HEK293 (cell line): ENCODE data around the gene RAP1A.

Experiments used
- CTCF ChIA-PET: fragments of 350-600 bp; formaldehyde crosslinking; extraction: SDS; loops from one replicate; lab custom pipeline; 2021; ENCODE audit warnings: antibody characterized with exemption; lab: Yijun Ruan, JAX
- POLR2A ChIA-PET: fragments of 300-600 bp; formaldehyde crosslinking; extraction: SDS; loops from one replicate; lab custom pipeline; 2020; ENCODE audit warnings: antibody characterized with exemption, inconsistent platforms; lab: Yijun Ruan, JAX
- H3K27ac ChIP-seq: fragments of 200-500 bp; sonication (Bioruptor generic); 2 replicates; pipeline ENCODE4 v1.5.1; 2014; ENCODE audit warnings: low read depth, low read length, control low read depth, inconsistent platforms; ENCODE audit errors: extremely low read depth
- H3K36me3 ChIP-seq, 2 experiments: fragments of 200-500 bp in 1 of 2; sonication (Bioruptor generic) in 1 of 2; 1 replicate in 1 of 2; 2 replicates in 1 of 2; pipeline ENCODE4 v1.5.1; 2014 to 2017; ENCODE audit warnings: inconsistent platforms in 2 of 2, low read length in 2 of 2; ENCODE audit not compliant: control insufficient read depth in 2 of 2, insufficient read depth in 1 of 2
- H3K4me1 ChIP-seq: fragments of 200-500 bp; sonication (Bioruptor generic); 2 replicates; pipeline ENCODE4 v1.5.1; 2014; ENCODE audit warnings: mild to moderate bottlenecking, low read length, inconsistent platforms; ENCODE audit not compliant: control insufficient read depth, insufficient read depth
- H3K4me3 ChIP-seq: 2 replicates; pipeline ENCODE4 v1.5.1; 2011; ENCODE audit warnings: low read depth, mild to moderate bottlenecking, control low read depth, low read length, moderate library complexity
- H3K9me3 ChIP-seq: fragments of 200-500 bp; sonication (Bioruptor generic); 2 replicates; pipeline ENCODE4 v1.5.1; 2014; ENCODE audit warnings: low read depth, low read length, inconsistent platforms; ENCODE audit not compliant: control insufficient read depth, insufficient read depth
- BCL11A ChIP-seq: fragments of 450-650 bp; formaldehyde crosslinking; IDR thresholded peaks from 2 replicates; pipeline ENCODE4 v1.5.1; 2016; ENCODE audit warnings: low read depth, missing biosample characterization, missing genetic modification characterization
- GLI2 ChIP-seq: fragments of 450-650 bp; formaldehyde crosslinking; IDR thresholded peaks from 2 replicates; pipeline ENCODE4; 2017; ENCODE audit warnings: missing biosample characterization, missing genetic modification characterization, low read depth, borderline replicate concordance
- KLF16 ChIP-seq: fragments of 450-650 bp; formaldehyde crosslinking; IDR thresholded peaks from 2 replicates; pipeline ENCODE4 v1.5.1; 2017; ENCODE audit warnings: missing biosample characterization, missing genetic modification characterization
- MEIS1 ChIP-seq: sonication (generic); formaldehyde crosslinking; IDR thresholded peaks from 2 replicates; pipeline ENCODE4 v1.8.1; 2022; ENCODE audit warnings: missing genetic modification reagents, mild to moderate bottlenecking, borderline replicate concordance
- PRDM6 ChIP-seq: fragments of 450-650 bp; formaldehyde crosslinking; IDR thresholded peaks from 2 replicates; pipeline ENCODE4 v1.5.1; 2017; ENCODE audit warnings: missing biosample characterization, missing genetic modification characterization
- SCRT1 ChIP-seq: fragments of 450-650 bp; formaldehyde crosslinking; IDR thresholded peaks from 2 replicates; pipeline ENCODE4 v1.5.1; 2016; ENCODE audit warnings: missing biosample characterization, missing genetic modification characterization, borderline replicate concordance
- TCF7L2 ChIP-seq: IDR thresholded peaks from 2 replicates; pipeline ENCODE4 v1.6.1; 2011; ENCODE audit warnings: low read depth, mild to moderate bottlenecking, inconsistent platforms, low read length, moderate library complexity, borderline replicate concordance
- YY2 ChIP-seq: fragments of 450-650 bp; formaldehyde crosslinking; IDR thresholded peaks from 2 replicates; pipeline ENCODE4 v1.5.1; 2016; ENCODE audit warnings: missing biosample characterization, missing genetic modification characterization
- ZEB2 ChIP-seq: fragments of 450-650 bp; formaldehyde crosslinking; IDR thresholded peaks from 2 replicates; pipeline ENCODE4 v1.5.1; 2016; ENCODE audit warnings: missing biosample characterization, missing genetic modification characterization
- ZFP69B ChIP-seq: fragments of 450-650 bp; formaldehyde crosslinking; IDR thresholded peaks from 2 replicates; pipeline ENCODE4 v1.5.1; 2016; ENCODE audit warnings: missing biosample characterization, missing genetic modification characterization
- ZNF121 ChIP-seq: fragments of 450-650 bp; formaldehyde crosslinking; IDR thresholded peaks from 2 replicates; pipeline ENCODE4 v1.5.1; 2016; ENCODE audit warnings: missing biosample characterization, missing genetic modification characterization
- ZNF133 ChIP-seq: fragments of 450-650 bp; formaldehyde crosslinking; IDR thresholded peaks from 2 replicates; pipeline ENCODE4 v1.5.1; 2016; ENCODE audit warnings: missing biosample characterization, missing genetic modification characterization
- ZNF148 ChIP-seq: fragments of 450-650 bp; formaldehyde crosslinking; IDR thresholded peaks from 2 replicates; pipeline ENCODE4 v1.5.0; 2017; ENCODE audit warnings: missing biosample characterization, missing genetic modification characterization, borderline replicate concordance
- ZNF2 ChIP-seq: fragments of 450-650 bp; formaldehyde crosslinking; IDR thresholded peaks from 2 replicates; pipeline ENCODE4 v1.5.1; 2016; ENCODE audit warnings: missing biosample characterization, missing genetic modification characterization
- ZNF223 ChIP-seq: fragments of 450-650 bp; formaldehyde crosslinking; IDR thresholded peaks from 2 replicates; pipeline ENCODE4 v1.5.1; 2016; ENCODE audit warnings: missing biosample characterization, missing genetic modification characterization
- ZNF302 ChIP-seq: fragments of 450-650 bp; formaldehyde crosslinking; IDR thresholded peaks from 2 replicates; pipeline ENCODE4 v1.5.1; 2016; ENCODE audit warnings: missing biosample characterization, missing genetic modification characterization, low read depth
- ZNF324 ChIP-seq: fragments of 450-650 bp; formaldehyde crosslinking; IDR thresholded peaks from 2 replicates; pipeline ENCODE4 v1.5.1; 2016; ENCODE audit warnings: missing biosample characterization, missing genetic modification characterization
- ZNF341 ChIP-seq: fragments of 450-650 bp; formaldehyde crosslinking; IDR thresholded peaks from 2 replicates; pipeline ENCODE4; 2016; ENCODE audit warnings: low read depth, missing biosample characterization, missing genetic modification characterization
- ZNF354C ChIP-seq: fragments of 450-650 bp; formaldehyde crosslinking; IDR thresholded peaks from 2 replicates; pipeline ENCODE4 v1.5.1; 2016; ENCODE audit warnings: missing biosample characterization, missing genetic modification characterization, low read depth, borderline replicate concordance
- ZNF37A ChIP-seq: fragments of 450-650 bp; IDR thresholded peaks from 2 replicates; pipeline ENCODE4 v1.5.1; 2018; ENCODE audit warnings: missing biosample characterization, missing genetic modification characterization
- ZNF488 ChIP-seq: fragments of 450-650 bp; formaldehyde crosslinking; IDR thresholded peaks from 2 replicates; pipeline ENCODE4 v1.5.1; 2016; ENCODE audit warnings: missing biosample characterization, missing genetic modification characterization
- ZNF585B ChIP-seq: fragments of 450-650 bp; formaldehyde crosslinking; IDR thresholded peaks from 2 replicates; pipeline ENCODE4 v1.5.1; 2016; ENCODE audit warnings: missing biosample characterization, missing genetic modification characterization
- ZNF596 ChIP-seq: fragments of 450-650 bp; IDR thresholded peaks from 2 replicates; pipeline ENCODE4 v1.5.0; 2018; ENCODE audit warnings: missing biosample characterization, mild to moderate bottlenecking, missing genetic modification characterization, moderate library complexity

Gene RAP1A

GRCh38 chr1:111658622-111659021, 39.0 kb downstream of the RAP1A start (continued):
- TF ChIP-seq MEIS1 (no peak), ZNF37A (tag by site-specific recombination) (no peak), KLF16 (no peak), ZNF341 (tag by site-specific recombination) (no peak), PRDM6 (tag by site-specific recombination) (no peak), ZNF596 (no peak)
- TF ChIP-seq, all 188 proteins: peak for 0

- H3K4me3 ChIP-seq: no peak overlapping the region
- H3K9me3 ChIP-seq: no peaks in the 10 kb centered on the region
- CTCF ChIA-PET: interaction anchor here (0.8 to 1.2 kb wide), 3 partner anchors 152 to 211 kb away, joined by 3 to 4 read pairs (median 3); no protein-coding TSS in a partner anchor
- H3K4me1 ChIP-seq: peaks cover 8% of the 10 kb centered on the region; the same call in 1 of the 2 replicates
- no peak overlapping the region for H3K27ac ChIP-seq
- H3K36me3 ChIP-seq: no peaks in the 10 kb centered on the region
- POLR2A ChIA-PET: no interaction called here
- TF ChIP-seq ZNF324 (no peak), ZNF148 (tag by site-specific recombination) (no peak), ZNF596 (no peak), ZNF133 (no peak), SCRT1 (tag by site-specific recombination) (no peak), ZFP69B (tag by site-specific recombination) (no peak), TCF7L2 (no peak), ZNF354C (tag by site-specific recombination) (no peak), ZNF2 (no peak), ZNF585B (tag by site-specific recombination) (no peak), ZNF488 (tag by site-specific recombination) (no peak)
Measured at GRCh38 chr1:111660204-111661150, 40.9 kb downstream of the RAP1A start.

GRCh38 chr1:111664652-111665051, 45.1 kb downstream of the RAP1A start:
- Histone ChIP-seq H3K4me1 (no peaks in the 10 kb centered on the region), H3K4me3 (no peak overlapping the region), H3K9me3 (no peaks in the 10 kb centered on the region), H3K36me3 (no peaks in the 10 kb centered on the region)
- CTCF ChIA-PET: interaction anchor here (0.6 to 1.0 kb wide), 3 partner anchors 10 to 94 kb away, joined by 5 to 6 read pairs (median 5); no protein-coding TSS in a partner anchor
- TF ChIP-seq ZNF302: no peak
- TF ChIP-seq YY2 (tag by site-specific recombination): no peak
- no peak for TF ChIP-seq ZNF121 (tag by site-specific recombination)
- TF ChIP-seq ZNF223 (tag by site-specific recombination): no peak
- TF ChIP-seq ZEB2 (tag by site-specific recombination): no peak
- TF ChIP-seq ZNF324: no peak
- TF ChIP-seq BCL11A (tag by site-specific recombination): no peak
- TF ChIP-seq GLI2 (tag by site-specific recombination): no peak
- TF ChIP-seq, all 188 proteins: peak for 0
- H3K27ac ChIP-seq: no peak overlapping the region
- POLR2A ChIA-PET: no interaction called here
